ENCODE measurements around the gene SPATA31E1.

Gene SPATA31E1

DNA sequence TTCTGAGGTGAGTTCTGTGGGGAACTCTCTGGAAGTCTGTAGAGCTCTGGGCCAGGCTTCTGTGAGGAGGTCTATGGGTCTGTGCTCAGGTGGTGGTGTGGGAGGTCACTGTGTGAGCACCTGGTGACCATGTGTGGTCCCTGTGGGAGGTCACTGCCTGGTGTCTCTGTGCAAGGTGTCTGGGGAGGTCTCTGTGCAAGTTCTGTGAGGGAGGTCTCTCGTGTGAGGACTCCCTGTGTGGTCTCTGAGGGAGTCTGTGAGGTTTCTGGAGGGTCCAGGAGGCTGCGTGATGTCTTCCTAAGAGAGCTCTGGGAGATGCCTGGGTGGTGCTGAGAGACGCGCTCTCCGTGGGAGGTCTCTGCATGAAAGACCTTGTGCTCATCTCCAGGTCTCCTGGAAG lies 6.0 kb upstream of the SPATA31E1 start:
- Mint-ChIP-seq H3K9me3 (peaks cover 3% of the 10 kb centered on the region), H3K4me1 (peaks cover 35% of the 10 kb centered on the region), H3K4me3 (no peak overlapping the region), H3K27me3 (ENCODE audit: low read depth) (peaks cover 13% of the 10 kb centered on the region), H3K27ac (peak overlapping the region in 2 of 3 experiments; percentile 59 to 96), H3K36me3 (ENCODE audit: low read depth) (no peaks in the 10 kb centered on the region)
- TF ChIP-seq, protein P1, sequence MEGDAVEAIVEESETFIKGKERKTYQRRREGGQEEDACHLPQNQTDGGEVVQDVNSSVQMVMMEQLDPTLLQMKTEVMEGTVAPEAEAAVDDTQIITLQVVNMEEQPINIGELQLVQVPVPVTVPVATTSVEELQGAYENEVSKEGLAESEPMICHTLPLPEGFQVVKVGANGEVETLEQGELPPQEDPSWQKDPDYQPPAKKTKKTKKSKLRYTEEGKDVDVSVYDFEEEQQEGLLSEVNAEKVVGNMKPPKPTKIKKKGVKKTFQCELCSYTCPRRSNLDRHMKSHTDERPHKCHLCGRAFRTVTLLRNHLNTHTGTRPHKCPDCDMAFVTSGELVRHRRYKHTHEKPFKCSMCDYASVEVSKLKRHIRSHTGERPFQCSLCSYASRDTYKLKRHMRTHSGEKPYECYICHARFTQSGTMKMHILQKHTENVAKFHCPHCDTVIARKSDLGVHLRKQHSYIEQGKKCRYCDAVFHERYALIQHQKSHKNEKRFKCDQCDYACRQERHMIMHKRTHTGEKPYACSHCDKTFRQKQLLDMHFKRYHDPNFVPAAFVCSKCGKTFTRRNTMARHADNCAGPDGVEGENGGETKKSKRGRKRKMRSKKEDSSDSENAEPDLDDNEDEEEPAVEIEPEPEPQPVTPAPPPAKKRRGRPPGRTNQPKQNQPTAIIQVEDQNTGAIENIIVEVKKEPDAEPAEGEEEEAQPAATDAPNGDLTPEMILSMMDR (IDR thresholded peaks at IDR 0.05; ENCODE audit: unreplicated experiment in 3 of 3) = no peak

DNA sequence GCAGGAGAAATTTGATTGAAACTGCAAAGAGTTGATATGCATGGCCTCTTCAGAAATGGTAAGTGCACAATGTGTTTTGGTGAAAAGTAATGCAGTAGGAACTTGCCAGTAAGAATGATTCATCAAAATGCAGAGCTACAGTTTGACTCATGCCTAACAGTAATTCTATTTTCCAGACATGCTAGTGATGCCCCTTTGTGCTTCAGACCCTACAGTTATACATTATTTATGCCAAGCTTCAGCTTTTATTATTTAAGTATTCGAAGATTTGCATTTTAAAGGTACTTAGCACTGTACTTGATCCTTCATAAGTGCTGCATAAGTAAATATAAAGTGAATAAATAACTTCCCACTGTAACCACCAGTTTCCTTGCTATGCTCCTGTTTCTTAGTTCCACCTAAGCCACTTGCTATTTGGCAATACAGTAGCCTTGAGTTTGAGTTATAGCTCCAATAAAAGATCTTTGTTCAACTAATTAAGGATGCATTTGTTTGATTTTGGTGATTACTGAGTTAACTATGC lies 3.6 kb upstream of the SPATA31E1 start:
- peaks cover 10% of the 10 kb centered on the region for H3K27me3 Mint-ChIP-seq (ENCODE audit: low read depth)
- peaks cover 3% of the 10 kb centered on the region for H3K9me3 Mint-ChIP-seq
- H3K27ac Mint-ChIP-seq = peak overlapping the region in 1 of 3 experiments; percentile 3
- TF ChIP-seq, protein P1 (IDR thresholded peaks at IDR 0.05; ENCODE audit: unreplicated experiment in 3 of 3) = no peak
- H3K4me3 Mint-ChIP-seq = no peak overlapping the region
- H3K4me1 Mint-ChIP-seq = peaks cover 25% of the 10 kb centered on the region
- no peaks in the 10 kb centered on the region for H3K36me3 Mint-ChIP-seq (ENCODE audit: low read depth)

DNA sequence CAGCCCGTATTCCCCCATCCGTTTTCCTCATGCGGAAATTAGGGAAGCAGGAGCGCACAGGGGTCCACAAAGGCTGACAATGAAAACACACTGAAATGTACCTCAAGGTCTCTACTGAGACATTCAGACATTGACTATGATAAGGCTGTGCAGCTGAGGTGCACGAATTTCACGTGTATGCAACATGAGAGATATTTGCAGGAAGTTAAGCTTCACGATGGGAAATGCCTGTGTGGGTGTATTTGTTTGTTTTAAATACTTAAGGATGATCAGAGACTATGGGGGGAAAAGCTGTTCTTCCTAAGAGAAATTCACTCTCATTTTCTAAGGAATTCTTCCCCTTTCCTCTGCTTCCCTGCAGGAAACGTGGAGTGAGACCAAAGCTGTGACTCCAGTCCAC lies 2.6 kb upstream of the SPATA31E1 start:
- no peak overlapping the region for H3K4me3 Mint-ChIP-seq
- H3K4me1 Mint-ChIP-seq = peaks cover 21% of the 10 kb centered on the region
- TF ChIP-seq, protein P1 (IDR thresholded peaks at IDR 0.05; ENCODE audit: unreplicated experiment in 3 of 3) = no peak
- H3K9me3 Mint-ChIP-seq = peaks cover 3% of the 10 kb centered on the region
- no peaks in the 10 kb centered on the region for H3K36me3 Mint-ChIP-seq (ENCODE audit: low read depth)
- H3K27me3 Mint-ChIP-seq (ENCODE audit: low read depth) = peaks cover 12% of the 10 kb centered on the region
- peak overlapping the region in 1 of 3 experiments; percentile 7 for H3K27ac Mint-ChIP-seq

DNA sequence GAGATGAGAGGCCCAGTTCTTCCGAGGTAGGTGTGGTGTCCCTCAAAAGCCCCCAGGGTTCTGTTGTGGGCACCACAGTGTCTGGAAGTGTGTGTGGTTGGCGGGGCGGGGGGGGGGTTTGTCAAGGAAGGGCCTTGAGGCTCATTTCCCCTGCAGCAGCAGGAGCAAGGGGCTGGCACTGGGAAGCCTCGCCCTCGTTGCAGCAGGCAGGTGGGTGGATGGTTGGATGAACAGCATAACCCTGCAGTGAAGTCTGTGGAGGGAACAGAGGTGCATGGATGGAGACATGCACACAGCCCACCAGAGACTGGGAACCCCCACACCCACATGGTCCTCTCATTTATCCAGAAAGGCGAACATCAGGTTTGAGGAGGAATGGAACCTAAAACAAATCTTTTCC lies 2.0 kb upstream of the SPATA31E1 start:
- Mint-ChIP-seq H3K27ac (no peak overlapping the region), H3K27me3 (ENCODE audit: low read depth) (peaks cover 16% of the 10 kb centered on the region), H3K36me3 (ENCODE audit: low read depth) (no peaks in the 10 kb centered on the region), H3K4me1 (peaks cover 16% of the 10 kb centered on the region), H3K4me3 (no peak overlapping the region), H3K9me3 (peaks cover 3% of the 10 kb centered on the region)
- TF ChIP-seq, protein P1 (IDR thresholded peaks at IDR 0.05; ENCODE audit: unreplicated experiment in 3 of 3) = no peak

DNA sequence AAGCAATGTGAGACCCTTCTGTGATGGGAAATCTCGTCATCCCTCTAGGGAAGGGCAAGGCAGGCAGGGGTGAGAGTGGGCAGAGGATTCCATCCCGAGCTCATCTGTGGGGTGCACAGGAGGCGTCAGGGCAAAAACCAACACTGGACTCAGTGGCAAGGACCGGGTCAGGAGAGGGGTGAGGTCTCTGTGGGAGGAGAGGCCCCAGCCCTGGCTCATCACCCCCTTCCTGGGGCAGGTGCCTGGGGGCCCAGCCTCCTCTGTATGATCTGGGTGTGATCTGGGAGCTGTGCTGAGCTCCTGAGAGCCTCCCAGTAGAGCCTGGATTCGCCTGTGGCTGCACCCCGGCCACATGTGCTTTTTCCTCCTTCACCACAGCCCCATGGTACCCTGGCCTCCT lies 597 bp downstream of the SPATA31E1 start:
- Mint-ChIP-seq H3K27ac (peak overlapping the region in 1 of 3 experiments; percentile 29), H3K4me1 (no peaks in the 10 kb centered on the region), H3K4me3 (no peak overlapping the region), H3K27me3 (ENCODE audit: low read depth) (peaks cover 9% of the 10 kb centered on the region), H3K9me3 (peaks cover 3% of the 10 kb centered on the region), H3K36me3 (ENCODE audit: low read depth) (no peaks in the 10 kb centered on the region)
- TF ChIP-seq, protein P1 (IDR thresholded peaks at IDR 0.05; ENCODE audit: unreplicated experiment in 3 of 3) = no peak

DNA sequence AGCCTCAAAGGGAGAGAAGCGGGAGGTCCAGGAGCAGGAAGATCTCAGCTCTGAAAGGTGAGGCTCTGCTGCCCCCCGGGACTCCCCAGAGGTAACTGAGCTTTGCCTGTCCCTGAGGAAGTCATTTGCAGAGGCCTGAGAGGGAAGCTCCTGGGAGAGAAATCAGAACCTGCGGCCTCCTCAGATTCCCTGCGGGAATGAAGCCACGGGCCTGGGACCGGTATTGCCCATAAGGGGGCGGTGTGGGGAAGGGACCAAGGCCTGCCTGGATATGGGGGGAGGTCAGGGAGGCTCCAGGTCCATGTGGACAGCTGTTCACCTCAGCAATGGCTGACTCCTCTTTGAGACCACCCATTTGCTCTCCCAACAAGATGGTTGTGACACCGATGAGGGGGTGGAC lies 1.3 kb downstream of the SPATA31E1 start:
- Mint-ChIP-seq H3K4me3 (no peak overlapping the region), H3K4me1 (no peaks in the 10 kb centered on the region), H3K27ac (no peak overlapping the region), H3K36me3 (ENCODE audit: low read depth) (no peaks in the 10 kb centered on the region), H3K9me3 (no peaks in the 10 kb centered on the region), H3K27me3 (ENCODE audit: low read depth) (peaks cover 5% of the 10 kb centered on the region)
- TF ChIP-seq, protein P1 (IDR thresholded peaks at IDR 0.05; ENCODE audit: unreplicated experiment in 3 of 3) = no peak

Data from nephron (organoid).